ENCODE measurements around the gene SLIT3. TPM values are rescaled to one million over a fixed set of nuclear protein-coding genes. Genes with fewer than 3 reads are reported as not detected.

Gene SLIT3
- total and polyA plus RNA-seq, 10 of the 15 experiments (the other 5 are each of a cell fraction or from before 2014, with no cell fraction given), result 0.05 TPM; not detected in 9

- no peak overlapping the region for H3K9ac ChIP-seq (ENCODE audit: control insufficient read depth, insufficient read depth, low read length)
- in situ Hi-C loops (cut with MboI), result no loop called here
- no peaks in the 10 kb centered on the region for H3K9me3 ChIP-seq (replicated peaks; ENCODE audit: control insufficient read depth, insufficient read depth, low read length)
- H3K4me1 ChIP-seq (ENCODE audit: control insufficient read depth, insufficient read depth, low read length), result no peaks in the 10 kb centered on the region; the same call in 1 of the 2 replicates
- H3K27ac ChIP-seq (ENCODE audit: control insufficient read depth, insufficient read depth), result no peak overlapping the region
- 50% methylated on average over 1 of the region's 1 CpG for WGBS (ENCODE audit: insufficient coverage, insufficient replicate concordance, low lambda C conversion rate, missing lambda C conversion rate)
- CTCF ChIA-PET, result no interaction called here
- H4K20me1 ChIP-seq (ENCODE audit: control insufficient read depth, insufficient read depth), result no peaks in the 10 kb centered on the region
- H3K27me3 ChIP-seq (replicated peaks in 1 of 2; ENCODE audit: control insufficient read depth in 2 of 2, insufficient read depth in 2 of 2, low read length in 1 of 2), result no peaks in the 10 kb centered on the region
- H2AFZ ChIP-seq (ENCODE audit: control insufficient read depth, low read depth, low read length), result no peak overlapping the region
- H3K4me2 ChIP-seq (ENCODE audit: control insufficient read depth, insufficient read depth), result no peak overlapping the region
- BruUV-seq (replicated peaks), result no TSS peak
- ATAC-seq (no peak), FAIRE-seq (no peak), DNase-seq (ENCODE audit: low read depth, low spot score) (no peak)
- intact Hi-C loops (cut with micrococcal nuclease; ENCODE audit: unreplicated experiment), result no loop called here
- POLR2A ChIA-PET, result no interaction called here
- TF ChIP-seq PAX8 (IDR thresholded peaks at IDR 0.05) (no peak), SMC3 (IDR thresholded peaks at IDR 0.05; ENCODE audit: borderline replicate concordance, low read length) (no peak), CREB1 (IDR thresholded peaks at IDR 0.05; ENCODE audit: low read depth) (no peak), EZH2 (IDR thresholded peaks at IDR 0.05; ENCODE audit: borderline replicate concordance, control insufficient read depth, low read depth, low read length) (no peak), BMI1 (IDR thresholded peaks at IDR 0.05; ENCODE audit: borderline replicate concordance) (no peak), NRF1 (conservative IDR thresholded peaks at IDR 0.05; ENCODE audit: low read depth, low read length) (no peak), NR2C2 (IDR thresholded peaks at IDR 0.05; ENCODE audit: borderline replicate concordance, control insufficient read depth, insufficient read length, low read depth) (no peak), HCFC1 (IDR thresholded peaks at IDR 0.05; ENCODE audit: low read length) (no peak), TCF7 (IDR thresholded peaks at IDR 0.05; ENCODE audit: borderline replicate concordance) (no peak), YY1 (IDR thresholded peaks at IDR 0.05; ENCODE audit: low read depth, low read length) (no peak), ZNF592 (IDR thresholded peaks at IDR 0.05) (no peak), WRNIP1 (IDR thresholded peaks at IDR 0.05; ENCODE audit: borderline replicate concordance, low read depth, low read length) (no peak)
- TF ChIP-seq, protein P1, sequence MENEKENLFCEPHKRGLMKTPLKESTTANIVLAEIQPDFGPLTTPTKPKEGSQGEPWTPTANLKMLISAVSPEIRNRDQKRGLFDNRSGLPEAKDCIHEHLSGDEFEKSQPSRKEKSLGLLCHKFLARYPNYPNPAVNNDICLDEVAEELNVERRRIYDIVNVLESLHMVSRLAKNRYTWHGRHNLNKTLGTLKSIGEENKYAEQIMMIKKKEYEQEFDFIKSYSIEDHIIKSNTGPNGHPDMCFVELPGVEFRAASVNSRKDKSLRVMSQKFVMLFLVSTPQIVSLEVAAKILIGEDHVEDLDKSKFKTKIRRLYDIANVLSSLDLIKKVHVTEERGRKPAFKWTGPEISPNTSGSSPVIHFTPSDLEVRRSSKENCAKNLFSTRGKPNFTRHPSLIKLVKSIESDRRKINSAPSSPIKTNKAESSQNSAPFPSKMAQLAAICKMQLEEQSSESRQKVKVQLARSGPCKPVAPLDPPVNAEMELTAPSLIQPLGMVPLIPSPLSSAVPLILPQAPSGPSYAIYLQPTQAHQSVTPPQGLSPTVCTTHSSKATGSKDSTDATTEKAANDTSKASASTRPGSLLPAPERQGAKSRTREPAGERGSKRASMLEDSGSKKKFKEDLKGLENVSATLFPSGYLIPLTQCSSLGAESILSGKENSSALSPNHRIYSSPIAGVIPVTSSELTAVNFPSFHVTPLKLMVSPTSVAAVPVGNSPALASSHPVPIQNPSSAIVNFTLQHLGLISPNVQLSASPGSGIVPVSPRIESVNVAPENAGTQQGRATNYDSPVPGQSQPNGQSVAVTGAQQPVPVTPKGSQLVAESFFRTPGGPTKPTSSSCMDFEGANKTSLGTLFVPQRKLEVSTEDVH (IDR thresholded peaks at IDR 0.05; ENCODE audit: low read depth, partially characterized antibody), result no peak
- H3K79me2 ChIP-seq (ENCODE audit: control insufficient read depth, insufficient read depth, low read length), result no peaks in the 10 kb centered on the region
- RAD21 ChIA-PET (ENCODE audit: unreplicated experiment), result no interaction called here
- H3K36me3 ChIP-seq (ENCODE audit: control insufficient read depth in 2 of 2, insufficient read depth in 2 of 2, low read length in 1 of 2), result no peaks in the 10 kb centered on the region
- H3K4me3 ChIP-seq, result no peak overlapping the region
- SMC1A ChIA-PET (ENCODE audit: uncharacterized antibody, unreplicated experiment), result interaction anchor here (1.0 to 1.6 kb wide), 3 partner anchors 12 to 31 kb away, joined by 3 to 5 read pairs (median 3); no protein-coding TSS in a partner anchor
Measured at GRCh38 chr5:168736281-168736831, 564.6 kb downstream of the SLIT3 start.
